HG02885 (cell line): ENCODE results near the gene NEDD9.

ENCODE experiments used
- ATAC-seq: cut with Tn5 transposase; IDR thresholded peaks from one replicate; pipeline ENCODE4 v1.9.1; 2021; ENCODE audit warnings: mild to moderate bottlenecking; ENCODE audit not compliant: unreplicated experiment, poor library complexity

NEDD9 gene

DNA sequence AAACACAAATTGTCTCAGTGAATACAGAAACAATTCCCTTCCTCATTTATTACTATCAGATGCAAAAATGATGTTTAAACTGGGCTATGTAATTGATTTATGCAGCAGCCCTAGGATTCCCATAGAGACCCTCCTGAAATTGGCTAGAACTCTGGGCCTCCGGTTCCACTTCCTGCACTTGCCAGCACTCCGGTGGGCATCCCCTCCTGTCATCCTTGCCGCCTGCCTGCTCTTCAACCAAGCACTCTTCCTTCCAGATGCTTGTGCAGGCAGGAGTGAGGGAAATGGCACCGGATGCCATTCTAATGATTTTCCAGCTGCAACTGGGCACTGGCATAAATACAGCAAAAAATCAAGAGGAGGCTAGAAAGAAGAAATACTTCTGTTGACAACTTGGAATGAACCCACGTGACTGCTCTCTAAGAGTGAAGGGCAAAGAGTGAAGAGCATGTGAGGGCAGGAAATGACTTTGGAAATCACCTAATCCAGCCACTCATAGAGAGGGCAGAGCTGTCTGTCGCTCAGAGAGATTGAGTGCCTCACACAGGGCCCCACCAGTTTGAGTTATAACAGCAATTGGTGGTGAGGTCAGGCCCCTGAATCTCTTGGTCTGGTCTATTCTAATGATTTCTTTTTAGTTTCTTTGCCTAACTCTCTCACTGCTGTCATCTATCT lies 3.7 kb upstream of the NEDD9 start:
- no peak for ATAC-seq

- ATAC-seq: no peak
Observed at GRCh38 chr6:11235062-11235461, 2.6 kb upstream of the NEDD9 start.

- ATAC-seq: no peak
Observed at GRCh38 chr6:11233673-11234573, 1.5 kb upstream of the NEDD9 start.

DNA sequence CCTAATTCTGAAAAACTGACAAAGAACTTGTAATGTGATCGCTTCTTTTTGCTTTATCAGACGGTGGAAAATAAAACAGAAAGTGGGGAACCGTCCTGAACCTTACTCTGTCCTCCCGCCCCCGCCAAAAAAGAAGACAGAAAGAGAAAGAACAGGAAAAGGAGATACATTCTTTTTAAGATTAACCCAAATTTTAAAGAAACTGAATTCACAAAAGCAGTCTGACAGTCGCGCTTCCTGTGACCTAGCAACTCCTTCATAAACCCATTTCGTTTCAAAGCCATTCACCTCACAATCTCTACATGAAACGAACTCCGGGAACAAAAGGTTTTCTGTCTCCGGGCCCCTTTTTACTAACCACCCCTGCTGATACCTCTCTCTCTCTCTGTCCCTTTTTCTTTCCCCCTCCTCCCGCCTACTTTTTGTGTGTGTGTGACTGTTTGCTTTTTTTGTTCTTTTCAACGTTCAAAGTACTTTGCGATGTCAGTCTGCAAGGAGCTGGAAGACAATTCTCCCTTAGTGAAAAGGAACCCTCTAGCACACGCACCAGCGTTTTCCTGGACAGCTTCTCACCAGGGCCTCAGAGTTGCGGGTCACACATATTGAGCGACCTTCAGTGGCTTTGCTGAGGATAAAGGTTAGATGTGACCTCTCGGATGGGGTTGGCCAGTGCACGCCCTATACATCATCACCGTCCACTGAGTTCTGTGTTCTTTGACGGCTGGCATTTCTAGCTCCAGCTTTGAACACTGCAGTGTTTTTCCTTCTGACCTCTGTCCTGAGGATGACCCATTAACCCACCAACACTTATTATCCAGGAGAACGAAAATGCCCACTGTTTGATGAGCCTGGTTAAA lies 530 bp upstream of the NEDD9 start:
- peak; percentile 22 for ATAC-seq

DNA sequence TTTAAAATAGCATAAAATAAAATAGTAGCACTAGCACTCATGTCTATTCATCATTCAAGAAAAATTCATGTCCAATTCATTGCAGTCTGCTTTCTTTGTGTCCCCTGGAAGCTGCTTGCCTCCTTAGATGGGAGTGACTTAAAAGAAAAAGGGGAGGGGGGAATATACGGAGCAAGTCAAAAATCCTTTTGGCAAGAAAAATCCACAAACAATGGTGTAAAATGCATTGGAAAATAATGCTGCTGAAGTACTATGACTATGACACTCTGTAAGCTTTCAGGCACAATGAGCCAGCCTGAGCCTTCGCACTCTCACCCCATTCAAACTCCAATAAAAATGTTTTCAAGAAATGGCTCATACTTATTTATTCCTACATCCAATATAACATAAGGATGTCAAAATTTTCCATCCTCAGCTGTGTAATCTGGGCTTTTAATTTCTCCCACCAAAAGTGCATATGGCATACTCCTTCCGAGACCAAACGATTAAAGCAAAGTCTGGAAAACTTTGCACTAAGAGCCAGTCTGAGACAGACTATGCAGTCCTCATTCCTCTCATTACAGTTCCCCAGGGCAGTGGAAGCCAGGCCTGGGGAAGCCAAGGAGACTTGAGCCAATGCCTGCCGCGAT lies 790 bp downstream of the NEDD9 start:
- ATAC-seq: no peak

- no peak for ATAC-seq
Observed at GRCh38 chr6:11231108-11231463, 1.4 kb downstream of the NEDD9 start.

- ATAC-seq: no peak
Observed at GRCh38 chr6:11230158-11231107, 2.0 kb downstream of the NEDD9 start.

DNA sequence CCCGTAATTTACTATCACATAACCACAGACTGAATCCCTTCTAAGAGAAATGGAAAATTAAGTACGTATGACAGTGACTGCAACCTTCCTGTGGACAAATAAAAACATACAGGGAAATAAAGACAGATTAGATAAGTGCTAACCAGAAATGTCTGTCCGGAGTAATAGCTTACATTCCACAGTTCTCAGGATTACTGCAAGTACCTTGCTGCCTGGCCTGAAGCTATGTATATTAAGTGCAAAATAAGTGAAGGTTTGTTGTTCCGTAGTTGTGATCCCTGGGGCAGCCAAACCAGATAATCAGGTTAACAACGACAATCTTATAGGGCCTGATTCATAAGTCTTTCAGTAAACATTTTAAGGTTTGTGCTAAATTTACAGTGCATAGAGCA lies 2.8 kb downstream of the NEDD9 start:
- ATAC-seq: no peak

- ATAC-seq: no peak
Observed at GRCh38 chr6:11228935-11229654, 3.4 kb downstream of the NEDD9 start.

GRCh38 chr6:11227698-11228097 lies 4.8 kb downstream of the NEDD9 start:
- ATAC-seq: no peak

DNA sequence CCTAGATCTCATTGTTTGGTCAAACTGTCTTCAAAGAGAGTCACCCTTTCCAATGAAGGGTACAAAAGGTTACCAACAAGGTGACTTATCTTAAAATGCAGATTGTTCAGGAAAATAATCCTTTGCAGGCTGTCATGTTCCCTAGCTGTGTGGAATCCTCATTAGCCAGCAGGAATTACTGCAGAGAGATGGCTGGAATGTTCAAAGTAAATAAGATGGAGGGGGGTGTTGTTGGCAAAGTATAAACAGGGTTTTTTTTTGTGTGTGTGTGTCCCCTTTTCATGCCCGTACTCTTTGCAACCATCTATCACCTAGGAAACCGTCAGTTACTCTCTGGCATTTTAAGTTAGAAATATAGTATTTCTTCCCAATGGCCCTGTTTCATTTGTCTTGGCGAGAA lies 6.5 kb downstream of the NEDD9 start:
- no peak for ATAC-seq

GRCh38 chr6:11224966-11225463 lies 7.5 kb downstream of the NEDD9 start:
- no peak for ATAC-seq

DNA sequence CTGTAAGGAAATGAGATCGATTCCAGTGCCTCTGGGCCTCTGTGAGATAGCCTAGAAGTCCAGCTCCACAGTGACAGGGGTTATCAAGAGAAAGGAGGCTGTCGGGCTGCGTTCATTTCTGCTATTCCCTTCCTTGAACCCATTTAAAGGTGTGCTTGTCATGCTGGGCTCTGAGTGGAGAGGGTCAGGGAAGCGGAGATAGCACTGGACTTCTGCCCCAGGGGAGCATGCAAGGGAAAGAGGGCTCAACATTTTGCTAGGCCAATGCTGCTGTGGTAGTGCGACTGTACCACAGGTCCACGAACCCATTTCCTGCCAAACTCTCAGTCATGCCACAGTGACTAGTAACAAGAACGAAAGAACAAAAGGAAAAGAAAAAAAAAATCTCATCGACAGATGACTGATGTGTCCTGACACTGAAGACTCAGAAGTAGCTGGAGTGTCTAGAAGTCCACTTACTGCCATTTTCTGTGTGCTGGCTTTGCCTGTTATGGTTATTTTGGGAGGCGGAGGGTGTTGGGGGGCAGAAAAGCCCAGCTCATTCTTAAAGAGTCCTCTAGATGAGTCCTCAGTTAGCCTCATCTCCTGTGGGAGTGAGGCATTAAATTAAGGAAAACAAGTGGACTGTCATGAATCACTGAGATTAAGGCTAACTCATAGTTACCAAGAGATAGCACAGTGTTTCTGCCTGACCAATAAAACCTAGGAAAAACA lies 8.1 kb downstream of the NEDD9 start:
- ATAC-seq: peak; percentile 62

GRCh38 chr6:11223286-11223864 lies 9.1 kb downstream of the NEDD9 start:
- ATAC-seq: no peak

- ATAC-seq: no peak
Observed at GRCh38 chr6:11222385-11223277, 9.8 kb downstream of the NEDD9 start.

GRCh38 chr6:11221623-11222384 lies 10.7 kb downstream of the NEDD9 start:
- no peak for ATAC-seq
